ENCODE results near the gene CCDC69.

The CCDC69 gene

DNA sequence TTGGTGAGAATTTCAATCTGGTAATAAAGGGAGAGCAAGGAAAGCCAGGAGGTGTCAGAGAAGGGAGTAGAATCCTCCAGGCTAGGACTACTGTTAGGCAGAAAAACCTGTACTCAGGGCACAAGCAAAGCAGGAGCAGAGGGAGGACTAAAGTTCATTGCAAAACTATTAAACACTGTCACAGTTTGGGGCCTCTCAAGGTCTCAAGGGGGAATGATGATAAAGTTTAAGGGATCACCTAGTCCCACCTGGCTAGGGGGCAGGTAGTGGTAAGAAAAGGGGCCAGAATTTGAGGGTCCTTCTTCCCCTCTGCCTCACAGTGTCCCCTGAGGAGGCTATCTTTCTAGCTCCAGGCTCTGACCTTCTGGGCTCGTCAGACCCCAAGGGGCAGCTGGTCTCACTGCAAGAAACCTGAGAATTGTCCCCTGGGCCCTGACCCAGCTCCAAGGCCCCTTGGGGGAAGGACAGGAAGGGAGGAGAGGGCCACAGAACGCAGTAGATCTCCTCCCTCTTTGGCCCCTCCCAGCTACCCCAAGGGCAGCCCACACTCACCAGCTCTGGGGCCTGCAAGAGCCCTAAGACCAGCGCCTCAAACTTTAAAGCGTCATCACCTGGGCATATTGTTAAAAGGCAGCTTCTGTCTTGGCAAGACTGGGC is 974 bp downstream of the CCDC69 start:
- H3K4me3 ChIP-seq (ENCODE audit: low read depth, low read length): peak overlapping the region; percentile 55; the same call in 1 of the 2 replicates
- TF ChIP-seq, protein P1, sequence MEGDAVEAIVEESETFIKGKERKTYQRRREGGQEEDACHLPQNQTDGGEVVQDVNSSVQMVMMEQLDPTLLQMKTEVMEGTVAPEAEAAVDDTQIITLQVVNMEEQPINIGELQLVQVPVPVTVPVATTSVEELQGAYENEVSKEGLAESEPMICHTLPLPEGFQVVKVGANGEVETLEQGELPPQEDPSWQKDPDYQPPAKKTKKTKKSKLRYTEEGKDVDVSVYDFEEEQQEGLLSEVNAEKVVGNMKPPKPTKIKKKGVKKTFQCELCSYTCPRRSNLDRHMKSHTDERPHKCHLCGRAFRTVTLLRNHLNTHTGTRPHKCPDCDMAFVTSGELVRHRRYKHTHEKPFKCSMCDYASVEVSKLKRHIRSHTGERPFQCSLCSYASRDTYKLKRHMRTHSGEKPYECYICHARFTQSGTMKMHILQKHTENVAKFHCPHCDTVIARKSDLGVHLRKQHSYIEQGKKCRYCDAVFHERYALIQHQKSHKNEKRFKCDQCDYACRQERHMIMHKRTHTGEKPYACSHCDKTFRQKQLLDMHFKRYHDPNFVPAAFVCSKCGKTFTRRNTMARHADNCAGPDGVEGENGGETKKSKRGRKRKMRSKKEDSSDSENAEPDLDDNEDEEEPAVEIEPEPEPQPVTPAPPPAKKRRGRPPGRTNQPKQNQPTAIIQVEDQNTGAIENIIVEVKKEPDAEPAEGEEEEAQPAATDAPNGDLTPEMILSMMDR (IDR thresholded peaks at IDR 0.05; ENCODE audit: control insufficient read depth, extremely low read depth, insufficient read depth): no peak
- no peak for DNase-seq (ENCODE audit: low read depth)

- TF ChIP-seq, protein P1 (IDR thresholded peaks at IDR 0.05; ENCODE audit: control insufficient read depth, extremely low read depth, insufficient read depth): no peak
- no peak for DNase-seq (ENCODE audit: low read depth)
- no peak overlapping the region for H3K4me3 ChIP-seq (ENCODE audit: low read depth, low read length)
These were observed 1.7 kb downstream of the CCDC69 start for GRCh38 chr5:151222054-151222789.

DNA sequence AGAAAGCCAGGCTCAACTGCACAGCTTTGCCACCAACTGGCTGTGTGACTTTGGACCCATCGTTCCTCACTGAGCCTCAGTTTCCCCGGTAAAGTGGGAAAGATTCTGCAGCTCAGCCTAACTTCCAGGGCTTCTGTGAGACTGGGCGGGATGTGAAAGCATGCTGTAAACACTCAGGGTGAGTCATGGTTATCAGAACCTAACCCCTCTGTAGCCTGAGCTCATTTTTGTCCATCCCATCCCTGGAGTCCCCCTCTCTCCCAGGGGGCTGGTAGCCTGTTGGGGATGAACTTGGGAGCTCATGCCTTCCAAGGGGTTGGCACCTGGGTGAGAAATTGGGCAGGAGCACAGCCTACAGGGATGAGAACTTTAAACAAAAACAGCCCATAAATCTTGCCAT is 2.3 kb downstream of the CCDC69 start:
- no peak for DNase-seq (ENCODE audit: low read depth)
- no peak overlapping the region for H3K4me3 ChIP-seq (ENCODE audit: low read depth, low read length)
- TF ChIP-seq, protein P1 (IDR thresholded peaks at IDR 0.05; ENCODE audit: control insufficient read depth, extremely low read depth, insufficient read depth): no peak

- TF ChIP-seq, protein P1 (IDR thresholded peaks at IDR 0.05; ENCODE audit: control insufficient read depth, extremely low read depth, insufficient read depth): no peak
- DNase-seq (ENCODE audit: low read depth): no peak
- no peak overlapping the region for H3K4me3 ChIP-seq (ENCODE audit: low read depth, low read length)
These were observed 4.1 kb downstream of the CCDC69 start for GRCh38 chr5:151219789-151220188.

GRCh38 chr5:151219138-151219537 is 4.8 kb downstream of the CCDC69 start:
- no peak overlapping the region for H3K4me3 ChIP-seq (ENCODE audit: low read depth, low read length)
- TF ChIP-seq, protein P1 (IDR thresholded peaks at IDR 0.05; ENCODE audit: control insufficient read depth, extremely low read depth, insufficient read depth): no peak
- no peak for DNase-seq (ENCODE audit: low read depth)

DNA sequence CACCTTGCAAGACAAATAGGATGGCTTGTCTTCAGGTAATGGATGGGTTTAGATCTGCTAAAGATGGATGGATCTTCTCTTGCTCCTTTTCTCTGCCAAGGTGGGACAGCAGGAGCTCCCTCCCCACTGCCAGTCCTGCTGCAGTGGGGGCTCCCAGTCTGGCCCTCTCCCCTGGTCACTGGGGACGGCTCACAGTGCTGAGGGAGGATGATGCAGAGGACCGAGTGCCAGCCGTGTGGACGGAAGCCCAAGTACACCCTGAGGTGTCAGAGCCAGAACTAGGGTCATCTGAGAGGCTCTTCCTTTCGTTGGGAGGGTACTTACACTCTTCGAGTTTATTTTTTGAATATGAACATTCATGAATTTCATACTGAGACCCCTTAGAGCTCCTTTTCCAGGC is 5.7 kb downstream of the CCDC69 start:
- DNase-seq (ENCODE audit: low read depth): no peak
- H3K4me3 ChIP-seq (ENCODE audit: low read depth, low read length): no peak overlapping the region
- TF ChIP-seq, protein P1 (IDR thresholded peaks at IDR 0.05; ENCODE audit: control insufficient read depth, extremely low read depth, insufficient read depth): no peak
